ENCODE measurements around the gene ANKRD55. TPM values are rescaled to one million over a fixed set of nuclear protein-coding genes. Genes with fewer than 3 reads are reported as not detected.

ANKRD55 gene
- total RNA-seq, 4 donors from 2014 or later, result not detected

DNA sequence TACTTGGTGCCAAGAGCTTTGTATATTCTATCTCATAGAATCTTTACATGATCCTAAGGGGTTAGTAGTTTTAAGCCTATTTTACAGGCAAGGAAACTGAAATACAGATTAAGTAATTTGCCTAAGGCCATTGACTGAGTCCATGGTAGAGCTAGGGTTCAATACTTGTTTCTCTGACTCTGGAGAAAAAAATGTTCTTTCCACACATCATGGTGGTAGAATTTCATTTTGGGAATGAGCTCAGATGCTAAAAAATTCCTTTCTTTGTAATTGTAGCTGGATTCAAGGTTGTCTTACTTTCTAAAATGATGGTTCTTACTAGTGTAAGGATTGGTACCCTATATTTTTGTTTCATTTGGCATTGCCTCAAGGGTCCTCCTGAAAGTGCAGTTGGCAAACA, 86.0 kb downstream of the ANKRD55 start:
- TF ChIP-seq, protein P1, sequence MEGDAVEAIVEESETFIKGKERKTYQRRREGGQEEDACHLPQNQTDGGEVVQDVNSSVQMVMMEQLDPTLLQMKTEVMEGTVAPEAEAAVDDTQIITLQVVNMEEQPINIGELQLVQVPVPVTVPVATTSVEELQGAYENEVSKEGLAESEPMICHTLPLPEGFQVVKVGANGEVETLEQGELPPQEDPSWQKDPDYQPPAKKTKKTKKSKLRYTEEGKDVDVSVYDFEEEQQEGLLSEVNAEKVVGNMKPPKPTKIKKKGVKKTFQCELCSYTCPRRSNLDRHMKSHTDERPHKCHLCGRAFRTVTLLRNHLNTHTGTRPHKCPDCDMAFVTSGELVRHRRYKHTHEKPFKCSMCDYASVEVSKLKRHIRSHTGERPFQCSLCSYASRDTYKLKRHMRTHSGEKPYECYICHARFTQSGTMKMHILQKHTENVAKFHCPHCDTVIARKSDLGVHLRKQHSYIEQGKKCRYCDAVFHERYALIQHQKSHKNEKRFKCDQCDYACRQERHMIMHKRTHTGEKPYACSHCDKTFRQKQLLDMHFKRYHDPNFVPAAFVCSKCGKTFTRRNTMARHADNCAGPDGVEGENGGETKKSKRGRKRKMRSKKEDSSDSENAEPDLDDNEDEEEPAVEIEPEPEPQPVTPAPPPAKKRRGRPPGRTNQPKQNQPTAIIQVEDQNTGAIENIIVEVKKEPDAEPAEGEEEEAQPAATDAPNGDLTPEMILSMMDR (IDR thresholded peaks at IDR 0.05; ENCODE audit: low read depth), result no peak

DNA sequence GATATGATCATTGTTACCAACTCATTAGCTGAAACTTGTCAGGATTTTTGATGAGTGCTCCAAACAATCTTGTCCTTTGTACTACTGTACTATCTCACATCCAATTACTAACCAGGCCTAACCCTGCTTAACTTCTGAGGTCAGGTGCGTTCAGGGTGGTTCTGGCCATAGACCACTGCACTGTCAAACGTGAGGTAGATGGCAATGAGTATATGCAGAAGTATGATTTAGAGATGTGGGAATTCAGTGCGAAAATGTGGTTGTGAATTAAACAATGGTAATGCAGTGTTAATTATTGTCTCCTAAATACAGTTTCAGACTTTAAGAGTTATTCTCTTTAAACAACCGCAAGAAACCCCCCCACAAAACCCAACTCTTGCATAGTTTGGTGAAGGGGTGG, 86.5 kb downstream of the ANKRD55 start:
- TF ChIP-seq, protein P1 (IDR thresholded peaks at IDR 0.05; ENCODE audit: low read depth), result no peak

DNA sequence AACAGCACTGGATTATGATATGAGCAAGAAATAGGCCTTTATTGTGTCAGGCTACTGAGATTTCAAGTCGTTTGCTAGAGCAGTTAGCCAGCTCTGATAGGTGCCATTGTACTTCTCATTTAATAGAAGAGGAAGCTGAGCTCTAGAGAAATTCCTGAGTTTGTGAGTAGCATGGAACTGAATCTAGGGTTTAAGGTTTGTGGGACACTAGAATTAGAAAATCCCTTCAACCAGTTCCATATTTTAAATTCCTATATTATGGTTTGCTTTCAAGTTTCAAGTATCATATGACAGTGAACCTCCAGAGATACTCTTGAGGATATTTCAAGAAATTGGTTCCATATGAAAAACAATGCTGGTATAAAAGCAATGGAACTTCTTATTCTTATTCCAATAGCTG, 87.6 kb downstream of the ANKRD55 start:
- TF ChIP-seq, protein P1 (IDR thresholded peaks at IDR 0.05; ENCODE audit: low read depth), result no peak

DNA sequence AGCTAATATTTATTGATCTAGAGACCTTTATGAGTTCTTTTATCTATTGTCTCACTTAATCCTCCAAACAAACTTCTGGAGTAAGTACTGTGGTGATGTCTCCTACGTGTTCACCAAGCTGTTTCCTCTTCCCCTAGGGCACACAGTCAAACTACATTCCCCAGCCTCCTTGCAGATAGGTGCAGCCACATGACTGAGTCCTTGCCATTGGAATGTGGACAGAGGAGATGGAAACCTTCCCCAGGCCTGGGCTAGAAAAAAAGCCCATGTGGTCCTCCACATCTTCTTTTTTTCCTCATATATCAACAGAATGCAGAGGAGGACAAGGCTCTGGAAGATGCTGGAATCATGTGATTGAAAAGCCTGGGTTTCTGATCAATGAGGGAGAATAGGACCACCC, 88.0 kb downstream of the ANKRD55 start:
- TF ChIP-seq, protein P1 (IDR thresholded peaks at IDR 0.05; ENCODE audit: low read depth), result no peak

DNA sequence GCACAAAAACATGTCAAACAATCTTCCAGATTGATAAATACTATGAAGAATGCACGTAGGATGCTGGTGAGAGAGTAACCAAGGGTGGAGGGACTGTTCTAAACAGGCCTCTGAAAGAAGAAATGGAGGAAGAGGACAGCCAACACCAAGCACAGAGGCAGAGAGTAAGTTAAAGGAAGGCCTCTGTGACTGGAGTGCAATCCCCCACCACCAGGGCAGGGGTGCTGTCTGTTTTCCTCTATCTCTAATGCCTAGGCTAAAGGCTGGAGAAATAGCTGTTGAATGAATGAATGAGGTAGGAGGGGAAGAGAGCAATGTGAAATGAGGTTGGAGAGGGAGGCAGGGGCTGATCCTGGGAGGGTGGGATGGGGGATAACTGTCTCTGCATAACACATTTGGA, 88.9 kb downstream of the ANKRD55 start:
- TF ChIP-seq, protein P1 (IDR thresholded peaks at IDR 0.05; ENCODE audit: low read depth), result no peak

DNA sequence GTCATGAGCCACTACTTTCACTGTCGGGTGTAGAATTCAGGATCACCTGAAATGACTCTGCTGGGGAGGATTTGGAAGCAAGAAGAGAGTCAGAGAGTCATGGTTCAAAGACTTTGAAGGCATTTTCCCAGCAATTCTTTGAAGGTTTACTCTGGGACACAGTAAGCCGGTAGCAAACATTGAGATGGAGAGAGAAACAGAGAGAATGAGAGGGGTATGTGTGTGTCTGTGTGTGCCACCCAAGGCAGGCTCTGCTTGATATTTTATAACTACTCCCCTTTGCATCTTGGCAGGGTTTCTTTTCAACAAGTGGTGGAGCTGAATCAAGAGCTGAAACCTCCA, 89.8 kb downstream of the ANKRD55 start:
- TF ChIP-seq, protein P1 (IDR thresholded peaks at IDR 0.05; ENCODE audit: low read depth), result no peak

DNA sequence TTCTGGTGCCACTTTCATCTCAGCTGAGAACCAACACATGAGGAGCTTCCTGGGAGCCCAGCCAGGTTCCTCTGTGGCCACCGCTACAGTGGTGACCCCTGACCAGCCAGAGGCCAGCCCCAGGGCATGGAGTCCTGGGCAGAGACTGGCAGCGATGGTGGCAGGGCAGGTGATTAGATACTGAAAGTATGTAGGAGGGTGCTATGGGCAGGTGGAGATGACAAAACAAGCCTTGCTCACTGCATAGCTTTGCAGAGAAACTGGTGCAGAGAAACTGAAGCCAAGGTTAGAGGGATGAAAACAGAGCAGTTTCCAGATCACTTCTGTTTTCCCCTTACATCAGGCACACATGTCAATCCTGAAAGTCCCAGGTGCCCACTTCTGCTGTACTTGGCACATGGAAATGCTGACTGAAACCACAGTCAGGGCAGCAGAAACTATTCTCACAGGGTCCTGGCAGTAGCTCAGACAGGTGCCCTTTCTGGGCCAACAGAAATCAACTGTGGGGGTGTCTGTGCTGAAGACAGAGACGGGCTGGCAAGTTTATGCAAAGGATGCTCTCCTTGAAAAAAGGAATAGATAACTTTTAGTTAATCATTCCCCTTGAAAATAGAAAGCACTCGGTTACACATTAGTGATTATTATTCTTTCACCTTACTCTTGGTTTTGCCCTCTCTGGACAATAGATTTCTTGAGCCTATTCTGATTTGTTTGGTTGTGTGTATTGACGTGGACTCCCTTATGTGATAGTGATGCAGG, 90.3 kb downstream of the ANKRD55 start:
- TF ChIP-seq, protein P1 (IDR thresholded peaks at IDR 0.05; ENCODE audit: low read depth), result no peak

All from subcutaneous adipose tissue (tissue), 4 donors.